OCI-LY1 (cell line): ENCODE data around the gene CD3D.
A peak's percentile ranks its signal among the peaks of the same experiment; 100 is the strongest.

Experiments
- H2AFZ ChIP-seq: fragments of 200-600 bp; sonication (generic), shearing (Covaris generic); 2 replicates; pipeline ENCODE4 v1.6.0; 2014; ENCODE audit warnings: antibody characterized with exemption, mild to moderate bottlenecking, low read length
- H3F3A ChIP-seq: fragments of 200-600 bp; sonication (generic), shearing (Covaris generic); 2 replicates; pipeline ENCODE4 v1.6.0; 2014; ENCODE audit warnings: mild to moderate bottlenecking, antibody characterized with exemption, low read length, moderate library complexity; ENCODE audit not compliant: insufficient read depth
- H3K27ac ChIP-seq: fragments of 200-600 bp; sonication (generic); 2 replicates; pipeline ENCODE4 v1.5.1; 2014; ENCODE audit warnings: low read length, mixed run types, mild to moderate bottlenecking, low read depth; ENCODE audit not compliant: poor library complexity, severe bottlenecking
- H3K27me3 ChIP-seq: fragments of 200-600 bp; sonication (generic); 2 replicates; pipeline ENCODE4 v1.6.0; 2014; ENCODE audit warnings: antibody characterized with exemption, mild to moderate bottlenecking, low read length, moderate library complexity; ENCODE audit not compliant: insufficient read depth
- H3K36me3 ChIP-seq: fragments of 200-600 bp; sonication (generic); 2 replicates; pipeline ENCODE4 v1.6.1; 2014; ENCODE audit warnings: mild to moderate bottlenecking, antibody characterized with exemption, low read length, moderate library complexity, mixed read lengths; ENCODE audit not compliant: insufficient read depth
- H3K4me1 ChIP-seq: fragments of 200-600 bp; sonication (generic); 2 replicates; pipeline ENCODE4 v1.5.1; 2014; ENCODE audit warnings: mild to moderate bottlenecking, low read length, moderate library complexity; ENCODE audit not compliant: insufficient read depth, severe bottlenecking
- H3K4me2 ChIP-seq: fragments of 200-600 bp; sonication (generic), shearing (Covaris generic); 2 replicates; pipeline ENCODE4 v1.6.1; 2014; ENCODE audit warnings: low read length
- H3K4me3 ChIP-seq: fragments of 200-600 bp; sonication (generic); 2 replicates; pipeline ENCODE4 v1.5.1; 2014; ENCODE audit warnings: low read length, low read depth, mild to moderate bottlenecking, mixed read lengths; ENCODE audit not compliant: poor library complexity, severe bottlenecking
- H3K79me2 ChIP-seq: fragments of 200-600 bp; shearing (Covaris generic); 2 replicates; pipeline ENCODE4 v1.6.1; 2016; ENCODE audit warnings: mixed run types, low read length, mixed read lengths; ENCODE audit not compliant: insufficient read depth
- H3K9ac ChIP-seq: fragments of 200-600 bp; sonication (generic), shearing (Covaris generic); 2 replicates; pipeline ENCODE4 v1.6.1; 2014; ENCODE audit warnings: mild to moderate bottlenecking, low read length, mixed read lengths
- H3K9me2 ChIP-seq: fragments of 200-600 bp; sonication (generic), shearing (Covaris generic); 2 replicates; pipeline ENCODE4 v1.6.1; 2014; ENCODE audit warnings: low read depth, mild to moderate bottlenecking, low read length, mixed read lengths
- H3K9me3 ChIP-seq: fragments of 200-600 bp; shearing (Covaris generic); 2 replicates; pipeline ENCODE4 v1.6.1; 2014; ENCODE audit warnings: low read length, mixed read lengths
- H4K20me1 ChIP-seq: fragments of 200-600 bp; sonication (generic), shearing (Covaris generic); 2 replicates; pipeline ENCODE4 v1.6.0; 2016; ENCODE audit warnings: mild to moderate bottlenecking, low read length; ENCODE audit not compliant: insufficient read depth
- EZH2 ChIP-seq: fragments of 200-600 bp; sonication (generic), shearing (Covaris generic); IDR thresholded peaks from 2 replicates; pipeline ENCODE4 v1.8.0; 2017; ENCODE audit warnings: borderline replicate concordance, mixed run types, mild to moderate bottlenecking, antibody characterized with exemption, low read length, moderate library complexity, mixed read lengths
- TF ChIP-seq, protein P1 (sequence below): fragments of 200-600 bp; sonication (generic), shearing (Covaris generic); IDR thresholded peaks from 2 replicates; pipeline ENCODE4 v1.5.1; 2017; ENCODE audit warnings: mild to moderate bottlenecking, antibody characterized with exemption, low read length, moderate library complexity, mixed read lengths

CD3D gene

DNA sequence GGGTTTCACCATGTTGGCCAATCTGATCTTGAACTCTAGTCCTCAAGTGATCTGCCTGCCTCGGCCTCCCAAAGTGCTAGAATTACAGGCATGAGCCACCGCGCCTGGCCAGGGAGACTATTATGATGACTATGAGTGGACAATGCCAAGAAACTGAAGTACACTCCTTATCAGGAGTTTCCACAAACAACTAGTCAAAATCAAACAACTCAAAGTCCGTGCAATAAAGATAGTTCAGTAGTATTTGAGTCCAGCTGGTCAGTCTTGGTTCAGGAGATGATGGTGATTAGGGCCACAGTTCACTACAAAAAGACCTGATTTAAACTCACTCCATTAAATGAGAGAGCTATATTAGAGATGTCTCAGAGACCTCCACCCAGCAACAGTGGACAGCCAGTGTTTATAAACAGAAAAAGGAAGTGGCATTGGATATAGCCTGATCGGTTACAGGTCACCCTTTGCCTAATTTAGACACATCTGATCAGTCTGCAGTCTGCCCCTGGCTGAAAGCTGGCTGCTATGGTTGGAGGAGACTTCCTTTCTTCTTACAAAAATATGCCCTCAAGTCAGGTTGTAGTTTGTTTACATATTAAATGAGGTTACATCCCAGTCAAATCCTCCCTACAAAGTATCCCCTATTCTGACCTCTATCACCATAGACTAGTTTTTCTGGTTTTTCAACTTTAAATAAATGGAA lies 21.0 kb downstream of the CD3D start:
- no peak overlapping the region for H3K4me3 ChIP-seq
- no peaks in the 10 kb centered on the region for H3K36me3 ChIP-seq
- no peaks in the 10 kb centered on the region for H4K20me1 ChIP-seq
- no peaks in the 10 kb centered on the region for H3K9me2 ChIP-seq
- no peak overlapping the region for H3K27ac ChIP-seq
- no peak overlapping the region for H3K9ac ChIP-seq
- no peaks in the 10 kb centered on the region for H3K9me3 ChIP-seq
- no peak overlapping the region for H2AFZ ChIP-seq
- no peaks in the 10 kb centered on the region for H3K79me2 ChIP-seq
- no peaks in the 10 kb centered on the region for H3K27me3 ChIP-seq
- no peaks in the 10 kb centered on the region for H3F3A ChIP-seq
- H3K4me1 ChIP-seq: peaks cover 44% of the 10 kb centered on the region
- no peak for TF ChIP-seq EZH2
- TF ChIP-seq, protein P1, sequence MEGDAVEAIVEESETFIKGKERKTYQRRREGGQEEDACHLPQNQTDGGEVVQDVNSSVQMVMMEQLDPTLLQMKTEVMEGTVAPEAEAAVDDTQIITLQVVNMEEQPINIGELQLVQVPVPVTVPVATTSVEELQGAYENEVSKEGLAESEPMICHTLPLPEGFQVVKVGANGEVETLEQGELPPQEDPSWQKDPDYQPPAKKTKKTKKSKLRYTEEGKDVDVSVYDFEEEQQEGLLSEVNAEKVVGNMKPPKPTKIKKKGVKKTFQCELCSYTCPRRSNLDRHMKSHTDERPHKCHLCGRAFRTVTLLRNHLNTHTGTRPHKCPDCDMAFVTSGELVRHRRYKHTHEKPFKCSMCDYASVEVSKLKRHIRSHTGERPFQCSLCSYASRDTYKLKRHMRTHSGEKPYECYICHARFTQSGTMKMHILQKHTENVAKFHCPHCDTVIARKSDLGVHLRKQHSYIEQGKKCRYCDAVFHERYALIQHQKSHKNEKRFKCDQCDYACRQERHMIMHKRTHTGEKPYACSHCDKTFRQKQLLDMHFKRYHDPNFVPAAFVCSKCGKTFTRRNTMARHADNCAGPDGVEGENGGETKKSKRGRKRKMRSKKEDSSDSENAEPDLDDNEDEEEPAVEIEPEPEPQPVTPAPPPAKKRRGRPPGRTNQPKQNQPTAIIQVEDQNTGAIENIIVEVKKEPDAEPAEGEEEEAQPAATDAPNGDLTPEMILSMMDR: no peak
- no peak overlapping the region for H3K4me2 ChIP-seq

- Histone ChIP-seq H3K9ac (no peak overlapping the region), H4K20me1 (no peaks in the 10 kb centered on the region), H3K9me2 (no peaks in the 10 kb centered on the region), H3K4me1 (peaks cover 54% of the 10 kb centered on the region), H3K4me2 (no peak overlapping the region), H3K79me2 (no peaks in the 10 kb centered on the region), H3K27me3 (no peaks in the 10 kb centered on the region), H3F3A (no peaks in the 10 kb centered on the region), H3K36me3 (no peaks in the 10 kb centered on the region), H3K27ac (peak overlapping the region; percentile 45), H2AFZ (no peak overlapping the region), H3K4me3 (no peak overlapping the region), H3K9me3 (no peaks in the 10 kb centered on the region)
- TF ChIP-seq, protein P1: no peak
- TF ChIP-seq EZH2: no peak
Observed at GRCh38 chr11:118320515-118320914, 22.0 kb downstream of the CD3D start.

DNA sequence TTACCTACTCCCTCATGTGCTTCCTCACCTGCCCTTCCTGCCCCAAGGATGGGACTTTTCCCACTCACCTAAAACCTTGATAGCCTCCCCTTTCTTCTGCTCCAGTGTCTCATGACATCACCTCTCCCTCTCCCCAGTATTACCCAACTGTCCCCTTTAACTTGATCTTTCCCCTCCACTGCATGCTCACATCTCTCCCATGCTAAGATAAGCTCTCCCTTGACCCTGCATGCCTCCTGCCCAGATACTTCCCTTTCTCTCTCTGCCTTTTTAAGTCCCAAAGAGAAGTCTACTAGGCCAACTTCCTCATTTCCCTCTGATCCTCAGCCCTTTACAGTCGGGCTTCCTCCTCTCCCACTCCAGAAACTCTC lies 23.2 kb downstream of the CD3D start:
- no peaks in the 10 kb centered on the region for H4K20me1 ChIP-seq
- H3K9ac ChIP-seq: no peak overlapping the region
- H3K9me3 ChIP-seq: no peaks in the 10 kb centered on the region
- H3K27me3 ChIP-seq: no peaks in the 10 kb centered on the region
- peaks cover 61% of the 10 kb centered on the region for H3K4me1 ChIP-seq
- H3F3A ChIP-seq: no peaks in the 10 kb centered on the region
- H3K79me2 ChIP-seq: no peaks in the 10 kb centered on the region
- no peaks in the 10 kb centered on the region for H3K36me3 ChIP-seq
- peak overlapping the region; percentile 37 for H3K27ac ChIP-seq
- no peaks in the 10 kb centered on the region for H3K9me2 ChIP-seq
- H3K4me2 ChIP-seq: no peak overlapping the region
- TF ChIP-seq, protein P1: no peak
- no peak for TF ChIP-seq EZH2
- no peak overlapping the region for H3K4me3 ChIP-seq
- H2AFZ ChIP-seq: no peak overlapping the region
